Smooth muscle cell of the pulmonary artery (primary cell): Measurements from ENCODE around the gene GPHB5. TPM values are rescaled to one million over a fixed set of nuclear protein-coding genes. Genes with fewer than 3 reads are reported as not detected.

Experiments used
- total RNA-seq: library from RNA; depleted of rRNA; stranded (reverse); fragments of >200 nt; gene quantifications from 2 replicates; pipeline ENCODE4 v1.2.3, GENCODE V29; 2014

GPHB5 gene
- not detected in 2 replicates for total RNA-seq

GRCh38 chr14:63318835-63319234, at the start of gene GPHB5:
Gene GPHB5 (minus strand): TSS chr14:63318935. CDS start chr14:63317849, 1,086 bp downstream.

Other genes starting within 250 kb of the GPHB5 start
- 5.0 and 11.6 TPM in 2 replicates for gene RHOJ, start 114.5 kb downstream of the GPHB5 start, total RNA-seq
- 23.2 and 32.2 TPM in 2 replicates for gene PPP2R5E, start 224.4 kb upstream of the GPHB5 start, total RNA-seq